NB4 (cell line): Measurements from ENCODE around the gene CSF1.

Experiments used
- DNase-seq: peaks from one replicate; pipeline ENCODE4 v3.0.0; 2010; ENCODE audit warnings: low read depth
- H3K4me3 ChIP-seq: one replicate; pipeline ENCODE4 v1.5.1; 2011; ENCODE audit warnings: mild to moderate bottlenecking, low read depth, low read length, moderate library complexity
- CTCF ChIP-seq: IDR thresholded peaks from one replicate; pipeline ENCODE4 v1.5.1; 2012; ENCODE audit warnings: low read depth, low read length
- MAX ChIP-seq: IDR thresholded peaks from 2 replicates; pipeline ENCODE4 v1.6.1; 2011; ENCODE audit warnings: low read depth, low read length
- MYC ChIP-seq: IDR thresholded peaks from 2 replicates; pipeline ENCODE4 v1.6.1; 2011; ENCODE audit warnings: low read depth, low read length
- POLR2A ChIP-seq: IDR thresholded peaks from 2 replicates; pipeline ENCODE4 v1.6.1; 2011; ENCODE audit warnings: mild to moderate bottlenecking; ENCODE audit not compliant: insufficient read length; ENCODE audit errors: extremely low read depth

CSF1 gene

GRCh38 chr1:109897259-109897955 lies 13.2 kb upstream of the CSF1 start:
- TF ChIP-seq MYC (no peak), CTCF (no peak), POLR2A (no peak), MAX (no peak)
- H3K4me3 ChIP-seq = no peak overlapping the region
- DNase-seq = peak; percentile 30

GRCh38 chr1:109898842-109899241 lies 11.8 kb upstream of the CSF1 start:
- H3K4me3 ChIP-seq = no peak overlapping the region
- no peak for DNase-seq
- TF ChIP-seq POLR2A (no peak), MAX (no peak), MYC (no peak), CTCF (no peak)

GRCh38 chr1:109901141-109901523 lies 9.5 kb upstream of the CSF1 start:
- no peak for TF ChIP-seq POLR2A
- no peak for TF ChIP-seq MYC
- TF ChIP-seq MAX = no peak
- TF ChIP-seq CTCF = no peak
- H3K4me3 ChIP-seq = no peak overlapping the region
- no peak for DNase-seq

- H3K4me3 ChIP-seq = no peak overlapping the region
- TF ChIP-seq MYC (no peak), CTCF (no peak)
- no peak for DNase-seq
Measured at GRCh38 chr1:109901524-109902145, 9.0 kb upstream of the CSF1 start.

- no peak for DNase-seq
- TF ChIP-seq MAX (no peak), POLR2A (no peak), CTCF (no peak), MYC (no peak)
- H3K4me3 ChIP-seq = no peak overlapping the region
Measured at GRCh38 chr1:109902204-109902985, 8.3 kb upstream of the CSF1 start.
